ENCODE data around the gene RPH3AL. TPM values are rescaled to one million over a fixed set of nuclear protein-coding genes. Genes with fewer than 3 reads are reported as not detected.

The RPH3AL gene
- total RNA-seq, 4 donors from 2014 or later, result 10.0 to 51.1 (median 25.7) TPM

GRCh38 chr17:345261-345660 lies 7.3 kb downstream of the RPH3AL start:
- no peak for ATAC-seq (ENCODE audit: low FRiP score)

GRCh38 chr17:343875-344752 lies 8.5 kb downstream of the RPH3AL start:
- DNase-seq (ENCODE audit: low spot score), result no peak
- ATAC-seq (ENCODE audit: low FRiP score), result no peak
- no peak for TF ChIP-seq CTCF (IDR thresholded peaks at IDR 0.05)

More at GRCh38 chr17:345261-345660, 7.3 kb downstream of the RPH3AL start:
- no peak for DNase-seq (ENCODE audit: low spot score)
- no peak for TF ChIP-seq CTCF (IDR thresholded peaks at IDR 0.05)

GRCh38 chr17:343211-343610 lies 9.4 kb downstream of the RPH3AL start:
- no peak for DNase-seq (ENCODE audit: low spot score)
- TF ChIP-seq CTCF (IDR thresholded peaks at IDR 0.05), result no peak
- ATAC-seq (ENCODE audit: low FRiP score), result no peak

- TF ChIP-seq CTCF (IDR thresholded peaks at IDR 0.05), result no peak
- no peak for ATAC-seq (ENCODE audit: low FRiP score)
- DNase-seq (ENCODE audit: low spot score), result no peak
Measured at GRCh38 chr17:340074-340473, 12.5 kb downstream of the RPH3AL start.

- DNase-seq (ENCODE audit: low spot score) (no peak), ATAC-seq (ENCODE audit: low FRiP score) (no peak)
- no peak for TF ChIP-seq CTCF (IDR thresholded peaks at IDR 0.05)
Measured at GRCh38 chr17:339193-340061, 13.2 kb downstream of the RPH3AL start.

- no peak for TF ChIP-seq CTCF (IDR thresholded peaks at IDR 0.05)
- DNase-seq (ENCODE audit: low spot score), result no peak
- no peak for ATAC-seq (ENCODE audit: low FRiP score)
Measured at GRCh38 chr17:338442-339192, 14.0 kb downstream of the RPH3AL start.

Measured in omental fat pad (tissue), 4 donors.